Measurements from ENCODE around the gene ST3GAL2. TPM values are rescaled to one million over a fixed set of nuclear protein-coding genes. Genes with fewer than 3 reads are reported as not detected.

The ST3GAL2 gene
- polyA plus RNA-seq, 2 of the 4 experiments (the other 2 are of a cell fraction) = 11.1 to 16.3 TPM

DNA sequence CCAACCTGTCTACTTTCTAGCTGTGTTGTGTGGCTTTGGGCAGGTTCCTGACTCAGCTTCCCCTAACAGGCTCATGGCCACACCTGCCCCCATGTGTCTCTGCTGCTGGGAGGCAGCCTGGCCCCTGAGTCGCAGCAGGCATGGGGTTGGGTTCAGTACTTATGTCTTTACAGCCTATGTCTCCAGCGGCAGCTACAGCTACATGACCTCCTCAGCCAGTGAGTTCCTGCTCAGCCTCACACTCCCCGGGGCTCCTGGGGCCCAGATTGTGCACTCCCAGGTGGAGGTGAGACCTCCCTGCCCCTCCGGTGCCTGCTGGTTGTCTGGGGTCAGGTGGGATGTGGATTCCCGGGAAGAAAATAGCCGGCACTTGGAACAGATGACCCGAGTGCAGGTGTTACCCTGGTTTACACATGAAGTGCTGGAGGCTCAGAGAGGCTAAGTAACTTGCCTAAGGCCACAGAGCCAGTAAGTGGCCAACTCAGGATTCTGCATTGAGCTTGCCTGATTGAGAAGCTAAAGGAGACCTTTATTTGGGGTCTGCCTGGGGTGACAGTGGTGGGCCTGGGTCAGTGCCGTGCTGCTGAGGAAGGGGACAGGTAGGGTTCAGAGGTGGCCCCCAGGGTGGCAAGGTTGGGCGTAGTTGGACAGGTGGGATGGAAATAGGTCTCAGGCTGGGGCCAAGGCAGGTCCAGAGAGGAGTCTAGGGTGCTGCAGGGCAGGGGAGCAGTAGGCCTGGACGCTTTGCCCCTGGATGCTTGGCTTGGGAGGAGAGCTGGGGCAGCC is 31.4 kb upstream of the ST3GAL2 start:
- WGBS (ENCODE audit: missing lambda C conversion rate) = 92% methylated on average over 8 of the region's 10 CpGs
- Histone ChIP-seq H3K4me3 (no peak overlapping the region), H3K9me3 (no peaks in the 10 kb centered on the region), H3K4me1 (peaks cover 5% of the 10 kb centered on the region; the same call in 1 of the 3 replicates), H3K27ac (no peak overlapping the region; a peak in 1 of 6 replicates), H3K4me2 (no peak overlapping the region)
- TF ChIP-seq ZFP36 (IDR thresholded peaks at IDR 0.05; ENCODE audit: borderline replicate concordance, partially characterized antibody) (peak; percentile 4), CBX2 (IDR thresholded peaks at IDR 0.05; ENCODE audit: borderline replicate concordance, low read depth) (no peak), ZNF302 (CRISPR knock-in tag; IDR thresholded peaks at IDR 0.05) (no peak)
- DNase-seq (ENCODE audit: low read depth in 1 of 2, low spot score in 1 of 2) = no peak
- POLR2A ChIA-PET = interaction anchor here (0.7 to 1.3 kb wide), 2 partner anchors 89 to 90 kb away, joined by 4 to 6 read pairs; no protein-coding TSS in a partner anchor
- FAIRE-seq = no peak
- CTCF ChIA-PET = interaction anchor here (0.5 to 8.3 kb wide), 37 partner anchors 8 to 184 kb away, joined by 3 to 110 read pairs (median 5); partner anchors contain the start of gene FCSK
- ATAC-seq = no peak; a peak in 1 of 6 replicates

- ATAC-seq (no peak), FAIRE-seq (no peak), DNase-seq (ENCODE audit: low read depth in 1 of 2, low spot score in 1 of 2) (no peak)
- Histone ChIP-seq H3K4me1 (peaks cover 5% of the 10 kb centered on the region; the same call in 1 of the 3 replicates), H3K9me3 (no peaks in the 10 kb centered on the region), H3K27ac (no peak overlapping the region), H3K4me3 (no peak overlapping the region), H3K4me2 (no peak overlapping the region)
- ChIA-PET POLR2A (interaction anchor here (0.7 to 1.3 kb wide), 4 partner anchors 15 to 96 kb away, joined by 3 to 4 read pairs (median 4); no protein-coding TSS in a partner anchor), CTCF (interaction anchor here (0.5 to 8.3 kb wide), 7 partner anchors 10 to 98 kb away, joined by 3 to 110 read pairs (median 8); no protein-coding TSS in a partner anchor)
- WGBS (ENCODE audit: missing lambda C conversion rate) = 91% methylated on average over 9 of the region's 16 CpGs
- TF ChIP-seq, protein P1, sequence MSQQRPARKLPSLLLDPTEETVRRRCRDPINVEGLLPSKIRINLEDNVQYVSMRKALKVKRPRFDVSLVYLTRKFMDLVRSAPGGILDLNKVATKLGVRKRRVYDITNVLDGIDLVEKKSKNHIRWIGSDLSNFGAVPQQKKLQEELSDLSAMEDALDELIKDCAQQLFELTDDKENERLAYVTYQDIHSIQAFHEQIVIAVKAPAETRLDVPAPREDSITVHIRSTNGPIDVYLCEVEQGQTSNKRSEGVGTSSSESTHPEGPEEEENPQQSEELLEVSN (IDR thresholded peaks at IDR 0.05; ENCODE audit: borderline replicate concordance, low read depth) = no peak
- TF ChIP-seq, protein P2, sequence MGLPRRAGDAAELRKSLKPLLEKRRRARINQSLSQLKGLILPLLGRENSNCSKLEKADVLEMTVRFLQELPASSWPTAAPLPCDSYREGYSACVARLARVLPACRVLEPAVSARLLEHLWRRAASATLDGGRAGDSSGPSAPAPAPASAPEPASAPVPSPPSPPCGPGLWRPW (IDR thresholded peaks at IDR 0.05) = no peak
- TF ChIP-seq CTCF (IDR thresholded peaks at IDR 0.05) (no peak), TP53 (CRISPR knock-in tag; IDR thresholded peaks at IDR 0.05) (no peak), HEYL (CRISPR knock-in tag; IDR thresholded peaks at IDR 0.05) (no peak), USF2 (IDR thresholded peaks at IDR 0.05) (no peak), RARB (CRISPR knock-in tag; IDR thresholded peaks at IDR 0.05) (no peak), MAZ (IDR thresholded peaks at IDR 0.05; ENCODE audit: borderline replicate concordance, low read depth, low read length) (no peak), GATA3 (IDR thresholded peaks at IDR 0.05; ENCODE audit: borderline replicate concordance) (no peak), PHF8 (IDR thresholded peaks at IDR 0.05; ENCODE audit: borderline replicate concordance, low read depth) (no peak), JUN (IDR thresholded peaks at IDR 0.05) (no peak), SREBF2 (IDR thresholded peaks at IDR 0.05) (no peak), FOSB (CRISPR knock-in tag; IDR thresholded peaks at IDR 0.05) (no peak), NPAS2 (CRISPR knock-in tag; IDR thresholded peaks at IDR 0.05; ENCODE audit: borderline replicate concordance) (no peak), RAD21 (conservative IDR thresholded peaks at IDR 0.05 in 1 of 2, IDR thresholded peaks at IDR 0.05 in 1 of 2) (no peak), CBX2 (IDR thresholded peaks at IDR 0.05; ENCODE audit: borderline replicate concordance, low read depth) (no peak), HOXB13 (CRISPR knock-in tag; IDR thresholded peaks at IDR 0.05; ENCODE audit: low read depth) (no peak)
- TF ChIP-seq, protein P3, sequence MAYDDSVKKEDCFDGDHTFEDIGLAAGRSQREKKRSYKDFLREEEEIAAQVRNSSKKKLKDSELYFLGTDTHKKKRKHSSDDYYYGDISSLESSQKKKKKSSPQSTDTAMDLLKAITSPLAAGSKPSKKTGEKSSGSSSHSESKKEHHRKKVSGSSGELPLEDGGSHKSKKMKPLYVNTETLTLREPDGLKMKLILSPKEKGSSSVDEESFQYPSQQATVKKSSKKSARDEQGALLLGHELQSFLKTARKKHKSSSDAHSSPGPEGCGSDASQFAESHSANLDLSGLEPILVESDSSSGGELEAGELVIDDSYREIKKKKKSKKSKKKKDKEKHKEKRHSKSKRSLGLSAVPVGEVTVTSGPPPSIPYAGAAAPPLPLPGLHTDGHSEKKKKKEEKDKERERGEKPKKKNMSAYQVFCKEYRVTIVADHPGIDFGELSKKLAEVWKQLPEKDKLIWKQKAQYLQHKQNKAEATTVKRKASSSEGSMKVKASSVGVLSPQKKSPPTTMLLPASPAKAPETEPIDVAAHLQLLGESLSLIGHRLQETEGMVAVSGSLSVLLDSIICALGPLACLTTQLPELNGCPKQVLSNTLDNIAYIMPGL (CRISPR knock-in tag; IDR thresholded peaks at IDR 0.05; ENCODE audit: borderline replicate concordance) = no peak
These were observed 30.1 kb upstream of the ST3GAL2 start for GRCh38 chr16:70468776-70469525.
